ENCODE measurements around the gene MRPS24.
"Not testable (repeated sequence)": the region's sequence is repeated elsewhere in the genome, so short reads cannot be mapped to it uniquely, and the experiment has no call there.

The MRPS24 gene

GRCh38 chr7:43823941-43824340 is 45.4 kb downstream of the MRPS24 start:
- TF ChIP-seq EZH2phosphoT487 (IDR thresholded peaks at IDR 0.05; ENCODE audit: borderline replicate concordance, low read length): no peak
- no peak for TF ChIP-seq CTCF (IDR thresholded peaks at IDR 0.05; ENCODE audit: low read depth, low read length, poor library complexity, severe bottlenecking)
- no peaks in the 10 kb centered on the region for H3K4me1 ChIP-seq (ENCODE audit: control insufficient read depth, low read length)
- H3F3A ChIP-seq (ENCODE audit: control insufficient read depth, insufficient read depth): no peaks in the 10 kb centered on the region
- H3K27me3 ChIP-seq (ENCODE audit: control insufficient read depth, low read length): peaks cover 55% of the 10 kb centered on the region
- H3K9me2 ChIP-seq (replicated peaks; ENCODE audit: control insufficient read depth, low read length): no peaks in the 10 kb centered on the region
- H4K20me1 ChIP-seq (ENCODE audit: control insufficient read depth, insufficient read depth, low read depth, low read length): no peaks in the 10 kb centered on the region
- H3K4me3 ChIP-seq (ENCODE audit: low read length): no peak overlapping the region
- no peak overlapping the region for H3K27ac ChIP-seq (ENCODE audit: low read depth, low read length)
- no peak overlapping the region for H3K4me2 ChIP-seq (ENCODE audit: low read length)
- no peaks in the 10 kb centered on the region for H3K79me2 ChIP-seq (ENCODE audit: control insufficient read depth, low read length)
- no peaks in the 10 kb centered on the region for H3K9me3 ChIP-seq (ENCODE audit: control insufficient read depth, insufficient read depth, low read length)
- H3K36me3 ChIP-seq (ENCODE audit: control insufficient read depth, low read length): no peaks in the 10 kb centered on the region

GRCh38 chr7:43823425-43823824 is 45.9 kb downstream of the MRPS24 start:
- not testable (repeated sequence) for H3K4me3 ChIP-seq (ENCODE audit: low read length)
- peaks cover 50% of the 10 kb centered on the region for H3K27me3 ChIP-seq (ENCODE audit: control insufficient read depth, low read length)

More at GRCh38 chr7:43823425-43823824, 45.9 kb downstream of the MRPS24 start:
- H4K20me1 ChIP-seq (ENCODE audit: control insufficient read depth, insufficient read depth, low read depth, low read length); H3K79me2 ChIP-seq (ENCODE audit: control insufficient read depth, low read length); H3K9me2 ChIP-seq (replicated peaks; ENCODE audit: control insufficient read depth, low read length); H3F3A ChIP-seq (ENCODE audit: control insufficient read depth, insufficient read depth); H3K9me3 ChIP-seq (ENCODE audit: control insufficient read depth, insufficient read depth, low read length); H3K36me3 ChIP-seq (ENCODE audit: control insufficient read depth, low read length); H3K4me2 ChIP-seq (ENCODE audit: low read length); H3K4me1 ChIP-seq (ENCODE audit: control insufficient read depth, low read length); H3K27ac ChIP-seq (ENCODE audit: low read depth, low read length): not testable (repeated sequence)
